Thyroid gland (tissue), 4 donors: Measurements from ENCODE around the gene MRAS.

ENCODE experiments used
- CTCF ChIP-seq, 6 experiments: fragments of 200-600 bp in 3 of 6; fragments of 450-650 bp in 3 of 6; sonication (generic) in 3 of 6; IDR thresholded peaks; one replicate each; pipeline ENCODE4 v1.5.1; 2016 to 2019; ENCODE audit warnings: antibody characterized with exemption in 6 of 6, mild to moderate bottlenecking in 2 of 6, inconsistent platforms in 1 of 6, moderate library complexity in 1 of 6
- POLR2A ChIP-seq, 2 donors: fragments of 450-650 bp; IDR thresholded peaks; one replicate each; pipeline ENCODE4 v1.6.1; 2017; ENCODE audit warnings: antibody characterized with exemption in 2 of 2, mild to moderate bottlenecking in 2 of 2, moderate library complexity in 1 of 2

- TF ChIP-seq CTCF (IDR thresholded peaks at IDR 0.05) (no peak), POLR2A (IDR thresholded peaks at IDR 0.05) (no peak)
Observed at GRCh38 chr3:138445236-138445635, 96.9 kb downstream of the MRAS start.
